ENCODE data around the gene HMCN1.

DNA sequence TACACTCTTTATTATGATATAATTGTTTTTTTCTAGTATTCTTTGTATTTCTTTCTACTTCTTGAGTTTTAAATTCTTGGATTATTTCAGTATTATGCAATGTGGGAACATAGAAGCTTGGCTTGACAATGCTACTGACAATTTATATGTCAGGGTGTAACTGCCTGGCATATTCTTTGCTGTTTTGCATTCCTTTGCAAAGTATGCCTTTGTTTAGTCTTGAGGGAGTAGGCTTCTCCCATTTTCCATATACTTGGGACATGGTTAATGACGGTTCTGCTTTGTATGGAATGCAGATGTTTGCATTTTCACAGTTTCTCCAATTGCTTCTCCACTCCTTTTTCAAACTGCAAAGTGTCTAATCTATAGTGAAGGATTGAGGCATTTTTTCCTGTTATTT is 109.8 kb downstream of the HMCN1 start:
- no peak for TF ChIP-seq POLR2A (IDR thresholded peaks at IDR 0.05; ENCODE audit: low read length)
- TF ChIP-seq GATA1 (IDR thresholded peaks at IDR 0.05; ENCODE audit: low read depth, low read length), result no peak
